GM18505 (cell line): ENCODE measurements around the gene TUBB.
A peak's percentile ranks its signal among the peaks of the same experiment; 100 is the strongest.
"Not testable (repeated sequence)": the region's sequence is repeated elsewhere in the genome, so short reads cannot be mapped to it uniquely, and the experiment has no call there.

Experiments
- ATAC-seq: cut with Tn5 transposase; IDR thresholded peaks from one replicate; pipeline ENCODE4 v1.9.1; 2021; ENCODE audit not compliant: unreplicated experiment
- POLR2A ChIP-seq: IDR thresholded peaks from 4 replicates; pipeline ENCODE4 v1.6.1; 2011; ENCODE audit warnings: borderline replicate concordance; ENCODE audit not compliant: insufficient read depth, insufficient read length; ENCODE audit errors: extremely low read depth

TUBB gene

DNA sequence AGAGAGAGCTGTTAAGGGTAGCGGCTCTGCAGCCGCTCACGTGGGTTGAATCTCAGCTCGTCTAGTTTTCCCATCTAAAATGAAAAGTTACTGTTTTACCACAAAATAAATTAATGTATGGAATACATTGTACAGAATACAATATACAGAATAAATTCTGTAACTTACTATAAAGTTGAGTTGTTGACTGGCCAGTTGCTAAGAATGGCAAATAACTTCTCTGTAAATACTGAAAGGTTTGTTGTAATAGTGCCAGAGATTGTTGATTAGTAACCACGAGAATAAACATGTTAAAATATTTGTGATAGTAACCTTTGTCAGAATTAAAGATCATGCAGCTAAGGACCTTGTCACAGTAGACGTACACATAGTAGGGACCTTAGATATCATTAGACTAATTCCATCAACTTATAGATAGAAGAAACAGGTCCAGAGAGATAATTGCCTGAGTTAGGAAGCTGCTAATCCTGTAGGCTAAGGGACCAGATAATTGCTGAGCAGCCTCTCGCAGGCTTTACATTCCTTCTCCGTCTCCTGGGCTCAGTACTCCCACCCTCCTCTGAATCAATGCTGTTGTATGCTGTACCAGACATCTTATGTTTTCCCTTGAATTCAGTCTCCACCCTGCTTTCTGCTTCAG lies 28.8 kb upstream of the TUBB start:
- no peak for ATAC-seq
- no peak for TF ChIP-seq POLR2A

DNA sequence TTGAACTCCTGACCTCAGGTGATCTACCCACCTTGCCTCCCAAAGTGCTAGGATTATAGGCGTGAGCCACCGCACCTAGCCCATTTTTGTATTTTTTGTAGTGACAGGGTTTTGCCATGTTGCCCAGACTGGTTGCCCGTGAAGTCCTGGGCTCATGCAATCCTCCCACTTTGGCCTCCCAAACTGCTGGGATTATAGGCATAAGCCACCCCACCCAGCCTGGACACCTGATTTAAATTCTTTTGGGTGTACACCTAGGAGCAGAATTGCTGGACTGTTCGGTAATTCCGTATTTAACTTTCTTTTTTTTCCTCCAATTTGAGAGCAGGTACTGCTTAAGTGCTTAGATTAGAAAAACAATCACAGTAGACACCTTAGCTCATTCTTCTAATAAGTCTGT lies 23.7 kb upstream of the TUBB start:
- TF ChIP-seq POLR2A = no peak
- no peak for ATAC-seq

DNA sequence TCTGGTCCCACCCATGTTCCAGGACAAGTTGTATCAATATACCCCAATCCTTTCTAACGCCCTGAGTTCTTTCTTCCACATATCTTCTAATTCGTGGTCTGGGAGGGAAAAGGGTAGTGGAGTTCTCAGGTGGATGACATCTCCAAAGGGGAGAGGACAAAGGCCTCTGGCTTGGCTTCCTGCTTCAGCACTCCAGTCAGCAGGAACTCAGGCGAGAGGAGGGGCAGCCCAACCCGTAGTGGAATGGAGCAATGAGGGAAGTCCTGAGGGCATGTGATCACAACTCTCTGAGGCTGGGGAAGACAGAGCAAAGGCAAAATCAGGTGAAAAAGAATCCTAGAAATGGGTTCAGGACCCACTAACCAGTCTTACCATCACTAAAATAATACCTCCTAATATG lies 19.8 kb upstream of the TUBB start:
- no peak for ATAC-seq
- TF ChIP-seq POLR2A = no peak

DNA sequence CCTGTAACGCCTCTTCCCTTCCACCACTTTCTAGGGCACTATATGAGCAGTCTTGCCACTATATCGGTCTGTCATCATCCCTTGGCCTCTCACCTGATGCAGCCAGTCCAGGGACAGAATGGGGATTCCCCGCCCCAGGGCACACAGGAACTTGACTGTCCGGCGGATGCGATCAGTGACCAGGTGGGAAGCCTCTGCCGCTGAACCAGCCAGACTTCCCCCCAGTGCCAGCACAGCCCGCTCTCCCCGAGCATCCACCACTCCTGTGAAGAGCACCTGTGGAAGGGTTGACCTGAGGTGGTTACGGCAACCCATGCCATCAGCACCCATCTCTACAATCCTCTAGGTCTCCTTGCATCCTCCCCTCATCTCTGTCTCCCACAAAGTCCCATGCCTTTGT lies 17.1 kb upstream of the TUBB start:
- TF ChIP-seq POLR2A = no peak
- ATAC-seq = no peak

DNA sequence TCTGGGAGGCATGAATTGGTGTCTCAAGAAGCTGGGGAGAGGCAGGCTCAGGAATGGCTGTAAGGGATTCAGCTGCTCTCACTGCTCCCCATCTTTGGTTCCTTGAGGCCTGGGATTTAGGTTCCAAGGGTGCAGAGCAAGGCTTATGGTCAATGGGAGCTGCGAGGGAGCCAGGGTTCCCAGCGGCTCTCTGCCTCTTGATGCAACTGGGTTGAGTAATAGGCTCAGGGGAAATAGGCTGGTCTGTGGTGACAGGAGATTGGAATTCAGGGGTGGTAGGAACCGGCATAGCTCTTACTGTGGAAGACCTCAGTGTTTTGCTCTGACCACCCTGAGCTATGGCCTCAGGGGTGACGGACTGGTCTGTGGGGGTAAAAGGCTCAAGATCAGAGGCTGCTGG lies 16.3 kb upstream of the TUBB start:
- no peak for ATAC-seq
- no peak for TF ChIP-seq POLR2A

DNA sequence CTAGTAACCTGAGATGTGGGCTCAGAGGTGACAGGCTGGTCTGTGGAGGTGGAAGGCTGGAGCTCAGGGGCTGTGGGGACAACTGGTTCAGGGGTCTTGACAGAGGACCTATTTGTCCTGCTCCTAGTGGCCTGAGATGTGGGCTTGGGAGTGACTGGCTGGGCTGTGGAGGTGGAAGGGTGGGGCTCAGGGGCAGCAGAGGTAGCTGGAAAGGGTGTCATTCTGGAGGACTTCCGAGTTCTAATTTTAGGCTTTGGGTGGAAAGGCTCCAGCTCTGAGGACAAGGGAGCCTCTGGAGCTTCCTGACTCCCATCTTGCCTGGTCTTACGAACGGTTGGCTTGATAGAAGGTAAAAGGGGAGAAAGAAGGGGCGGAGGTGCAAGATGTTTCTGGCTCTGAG lies 14.5 kb upstream of the TUBB start:
- TF ChIP-seq POLR2A = no peak
- ATAC-seq = no peak

DNA sequence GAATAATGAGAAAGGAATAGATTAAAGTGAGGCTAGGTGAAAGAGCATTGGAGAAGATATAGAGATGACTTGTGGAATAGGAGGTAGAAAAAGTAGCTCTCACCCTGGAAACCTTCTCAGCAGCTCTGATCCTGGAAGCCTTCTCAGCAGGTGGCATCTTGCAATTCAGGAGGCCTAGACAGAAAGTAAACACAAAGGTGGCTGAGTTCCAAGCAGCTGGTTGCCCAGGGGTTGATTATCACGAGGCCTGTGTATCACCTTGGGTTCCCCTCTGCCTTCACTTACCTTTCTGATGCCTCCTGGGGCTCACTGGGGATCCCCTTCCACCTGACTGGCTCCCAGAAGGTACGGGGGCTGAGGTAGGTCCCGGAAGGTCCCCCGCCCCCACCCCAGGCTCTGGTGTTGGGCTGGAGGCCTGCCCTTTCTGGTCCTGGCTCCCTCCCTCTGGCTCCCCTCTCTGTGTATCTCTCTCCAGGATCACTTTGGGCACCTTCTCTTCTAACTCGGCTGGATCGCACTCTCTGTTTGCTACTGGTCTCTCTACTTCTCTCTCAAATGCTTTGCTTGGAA lies 12.8 kb upstream of the TUBB start:
- TF ChIP-seq POLR2A = no peak
- ATAC-seq = no peak

DNA sequence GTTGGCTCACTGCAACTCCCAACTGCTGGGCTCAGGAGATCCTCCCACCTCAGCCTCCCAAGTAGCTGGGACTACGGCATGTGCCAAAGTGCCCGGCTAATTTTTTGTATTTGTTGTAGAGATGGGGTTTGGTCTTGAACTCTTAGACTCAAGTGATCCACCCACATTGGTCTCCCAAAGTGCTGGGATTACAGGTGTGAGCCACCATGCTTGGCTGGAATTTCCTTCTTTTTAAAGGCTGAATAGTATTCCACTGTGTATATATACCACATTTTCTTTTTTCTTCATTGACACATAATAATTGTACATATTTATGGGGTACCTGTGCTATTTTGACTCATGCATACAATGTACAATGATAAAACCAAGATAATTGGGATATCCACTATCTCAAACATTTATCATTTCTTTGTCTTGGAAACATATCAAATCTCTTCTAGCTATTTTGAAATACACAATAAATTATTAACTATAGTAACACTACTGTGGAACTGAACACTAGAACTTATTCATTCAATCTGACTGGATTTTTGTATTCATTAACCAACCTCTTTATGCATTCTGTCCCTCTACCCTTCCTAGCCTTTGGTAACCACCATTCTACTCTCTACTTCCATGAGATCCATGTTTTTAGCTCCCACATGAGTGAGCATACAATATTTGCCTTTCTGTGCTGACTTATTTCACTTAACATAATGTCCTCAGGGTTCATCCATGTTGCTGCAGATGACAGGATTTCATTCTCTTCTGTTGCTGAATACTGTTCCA lies 10.9 kb upstream of the TUBB start:
- ATAC-seq = no peak
- TF ChIP-seq POLR2A = no peak

DNA sequence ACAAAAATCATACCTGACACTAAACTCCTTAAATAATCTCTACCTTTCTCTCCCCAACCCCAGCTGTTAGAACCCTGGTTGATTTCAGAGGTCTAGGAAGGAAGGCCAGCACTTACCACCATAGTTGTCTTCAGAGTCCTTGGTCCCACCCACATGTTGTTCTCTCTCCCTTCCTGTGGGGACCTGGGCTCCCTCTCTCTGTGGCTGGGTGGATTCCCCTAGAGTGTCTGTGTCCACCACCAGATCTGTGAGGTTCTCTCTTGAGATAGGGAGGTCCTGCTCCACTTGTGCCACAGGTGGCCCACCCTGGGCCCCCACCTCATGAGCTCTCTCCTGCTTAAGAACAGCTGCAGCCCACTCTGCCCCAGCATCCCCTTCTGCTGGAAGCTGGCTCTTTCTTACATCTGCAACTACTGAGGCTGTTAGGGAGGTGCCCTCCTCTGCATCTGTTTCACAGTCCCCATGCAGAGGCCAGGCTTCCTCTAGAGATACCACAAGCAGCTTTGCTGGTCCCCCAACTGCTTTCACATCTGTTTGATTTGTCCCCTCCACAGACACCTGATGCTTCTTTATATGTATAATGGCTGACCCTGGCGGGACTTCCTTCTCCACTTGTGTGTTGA lies 8.3 kb upstream of the TUBB start:
- peak; percentile 20 for TF ChIP-seq POLR2A
- ATAC-seq = no peak

DNA sequence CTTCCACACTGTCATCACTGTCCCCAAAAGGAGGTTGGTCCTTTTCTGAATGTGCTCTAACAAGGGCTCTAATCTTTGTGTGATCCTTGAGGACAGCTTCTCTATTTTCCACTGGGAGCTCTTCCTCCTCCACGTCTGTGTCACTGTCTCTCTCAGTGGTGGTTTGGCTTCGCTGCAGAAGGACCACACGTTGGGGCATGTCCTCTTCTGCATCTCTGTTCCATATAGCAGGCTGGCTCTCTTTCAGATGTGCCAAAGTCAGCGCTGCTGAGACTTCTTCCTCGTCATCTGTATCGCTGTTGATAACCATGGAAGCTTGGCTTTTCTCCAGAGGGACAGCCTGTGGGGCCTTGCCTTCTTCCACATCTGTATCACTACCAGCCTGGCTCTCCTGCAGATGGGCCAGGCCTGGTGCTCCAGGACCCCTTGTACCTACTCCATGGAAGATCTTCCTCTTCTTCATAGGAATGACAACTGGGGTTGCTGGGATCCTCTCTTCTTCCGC lies 7.7 kb upstream of the TUBB start:
- no peak for TF ChIP-seq POLR2A
- no peak for ATAC-seq

DNA sequence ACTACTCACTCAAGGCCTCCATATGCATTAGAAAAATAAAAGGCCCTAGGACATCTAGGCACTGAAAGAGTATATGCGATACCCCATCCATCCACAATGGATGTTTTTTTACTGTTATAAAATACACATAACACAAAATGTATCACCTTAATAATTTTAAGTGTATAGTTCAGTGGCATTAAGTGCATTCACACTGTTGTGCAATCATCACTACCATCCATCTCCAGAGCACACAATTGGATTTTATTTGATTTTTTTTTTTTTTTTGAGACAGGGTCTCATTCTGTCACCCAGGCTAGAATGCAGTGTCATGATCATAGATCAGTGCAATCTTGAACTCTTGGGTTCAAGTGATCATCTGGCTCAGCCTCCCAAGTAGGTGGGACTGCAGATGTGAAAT lies 5.9 kb upstream of the TUBB start:
- TF ChIP-seq POLR2A = no peak
- ATAC-seq = no peak

DNA sequence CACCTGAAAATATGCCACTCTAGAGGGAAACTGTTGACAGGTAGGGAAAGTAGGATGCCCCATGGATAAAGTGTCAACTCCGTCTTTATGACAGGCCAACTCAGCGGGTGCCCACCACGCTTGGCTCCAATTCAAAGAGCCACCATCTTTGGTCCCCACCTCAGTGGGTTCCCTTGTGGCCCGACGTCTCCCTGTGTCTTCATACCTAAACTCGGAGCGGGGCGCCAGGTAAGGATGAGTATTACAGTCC lies 3.3 kb upstream of the TUBB start:
- no peak for TF ChIP-seq POLR2A
- ATAC-seq = no peak

DNA sequence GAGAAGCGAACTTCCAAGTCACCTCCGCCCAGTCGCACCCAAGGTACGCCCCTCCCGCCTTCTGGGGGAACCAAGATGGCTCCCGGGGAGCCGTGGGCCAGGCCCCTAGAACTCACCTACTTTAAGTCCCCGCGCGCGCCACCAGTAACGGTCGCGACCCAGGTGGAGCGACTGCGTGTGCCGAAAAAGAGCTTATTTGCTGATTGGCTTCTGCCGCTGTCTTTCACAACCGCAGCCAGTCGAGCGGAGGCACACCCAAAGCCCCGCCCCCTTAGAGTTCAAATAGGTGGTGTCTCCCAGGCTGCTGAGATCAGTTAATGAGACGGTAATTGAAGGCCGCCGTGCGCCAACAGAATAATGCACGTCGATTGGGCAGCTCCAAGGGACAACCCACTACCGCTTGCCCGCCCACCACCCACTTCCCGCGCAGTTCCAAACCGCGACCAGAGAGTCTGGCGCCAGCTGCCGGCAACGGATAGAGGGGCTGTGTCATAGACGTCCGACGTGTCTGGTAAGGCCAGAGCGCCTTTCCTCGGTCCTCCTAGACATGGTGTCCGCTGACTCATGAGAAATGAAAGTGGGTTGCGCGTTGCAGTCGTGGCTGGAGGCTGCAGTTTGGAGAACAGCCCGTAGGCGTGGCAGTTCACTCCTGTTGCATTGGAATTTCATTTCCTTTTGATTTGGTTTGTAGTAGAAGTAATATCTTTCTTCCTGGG lies 2.9 kb upstream of the TUBB start, which contains the start of gene MDC1:
TSS of gene MDC1 (minus strand) at position 153 of the 716 bp plus-strand sequence. CDS start 2,106 bp downstream, outside the sequence.
- peak; percentile 60 for ATAC-seq
- TF ChIP-seq POLR2A = peak; percentile 91

DNA sequence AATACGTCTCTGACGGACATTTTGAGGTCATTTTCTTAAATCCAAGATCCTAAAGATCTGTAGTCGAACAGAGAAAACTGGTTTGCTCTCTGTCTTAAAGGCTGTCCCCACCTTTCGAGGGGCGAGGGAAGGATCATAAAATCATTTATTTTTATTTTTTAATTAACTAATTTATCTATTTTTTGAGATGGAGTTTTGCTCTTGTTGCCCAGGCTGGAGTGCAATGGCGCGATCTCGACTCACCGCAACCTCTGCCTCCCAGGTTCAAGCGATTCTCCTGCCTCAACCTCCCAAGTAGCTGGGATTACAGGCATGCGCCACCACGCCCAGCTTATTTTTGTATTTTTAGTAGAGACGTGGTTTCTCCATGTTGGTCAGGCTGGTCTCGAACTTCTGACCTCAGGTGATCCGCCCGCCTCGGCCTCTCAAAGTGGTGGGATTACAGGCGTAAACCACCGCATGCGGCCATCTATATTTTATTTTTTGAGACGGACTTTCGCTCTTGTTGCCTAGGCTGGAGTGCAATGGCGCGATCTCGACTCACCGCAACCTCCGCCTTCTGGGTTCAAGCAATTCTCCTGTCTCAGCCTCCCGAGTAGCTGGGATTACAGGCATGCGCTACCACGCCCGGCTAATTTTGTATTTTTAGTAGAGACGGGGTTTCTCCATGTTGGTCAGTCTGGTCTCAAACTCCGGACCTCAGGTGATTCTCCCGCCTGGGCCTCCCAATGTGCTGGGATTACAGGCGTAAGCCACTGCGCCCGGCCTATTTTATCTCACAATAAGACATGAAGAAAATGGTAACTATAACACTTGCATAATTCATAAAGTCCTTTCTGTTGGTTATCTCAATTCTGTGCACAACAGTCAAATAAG lies 2.1 kb upstream of the TUBB start:
- ATAC-seq = not testable (repeated sequence)
